ENCODE results near the gene CKAP4.

- TF ChIP-seq CTCF (IDR thresholded peaks at IDR 0.05; ENCODE audit: poor library complexity) (no peak), EZH2phosphoT487 (IDR thresholded peaks at IDR 0.05; ENCODE audit: low read depth, severe bottlenecking, unreplicated experiment) (no peak), EZH2 (IDR thresholded peaks at IDR 0.05; ENCODE audit: borderline replicate concordance) (no peak)
Observed at GRCh38 chr12:106267535-106267934, 19.7 kb upstream of the CKAP4 start.

Measured in hepatocyte (in vitro differentiated cells).